IMR-90 (cell line): Measurements from ENCODE around the gene TOP3B. TPM values are rescaled to one million over a fixed set of nuclear protein-coding genes. Genes with fewer than 3 reads are reported as not detected.

Source experiments
- ATAC-seq: fragments of 200-7000 bp; cut with Tn5 transposase; 2 replicates; pipeline ENCODE4 v1.9.1; 2020; ENCODE audit warnings: low read depth, mild to moderate bottlenecking, moderate library complexity
- BruUV-seq: library from RNA; stranded (reverse); fragments of 400-500 nt; replicated peaks from 2 replicates; lab custom pipeline; 2021; lab: Mats Ljungman, UMichigan
- CTCF ChIA-PET: fragments of 300-600 bp; formaldehyde crosslinking; extraction: SDS; loops from one replicate; lab custom pipeline; 2021; ENCODE audit warnings: antibody characterized with exemption; lab: Yijun Ruan, JAX
- POLR2A ChIA-PET: fragments of 300-600 bp; sonication (Branson Sonifier 250); formaldehyde crosslinking; loops from one replicate; lab custom pipeline; 2022; ENCODE audit warnings: antibody characterized with exemption; ENCODE audit not compliant: unreplicated experiment; lab: Charles Lee
- DNase-seq: peaks from one replicate; pipeline ENCODE4 v3.0.0; 2013
- H2AFZ ChIP-seq: replicated peaks from 2 replicates; pipeline ENCODE3; 2013; ENCODE audit warnings: low read length, mild to moderate bottlenecking; ENCODE audit not compliant: poor library complexity
- H2AK5ac ChIP-seq: 2 replicates; pipeline ENCODE4 v1.6.1; 2013; ENCODE audit warnings: low read depth, low read length, inconsistent platforms
- H2AK9ac ChIP-seq: replicated peaks from 2 replicates; pipeline ENCODE3; 2013; ENCODE audit warnings: mild to moderate bottlenecking, low read depth, low read length, moderate library complexity; ENCODE audit not compliant: poor library complexity
- H2BK120ac ChIP-seq: 2 replicates; pipeline ENCODE4 v1.6.1; 2013; ENCODE audit warnings: low read depth, low read length, inconsistent platforms
- H2BK15ac ChIP-seq: 3 replicates; pipeline ENCODE4 v1.6.1; 2013; ENCODE audit warnings: low read depth, low read length, inconsistent platforms
- H2BK20ac ChIP-seq: 2 replicates; pipeline ENCODE4 v1.6.1; 2013; ENCODE audit warnings: low read depth, mild to moderate bottlenecking, inconsistent platforms, low read length, moderate library complexity
- H2BK5ac ChIP-seq: 2 replicates; pipeline ENCODE4 v1.6.1; 2013; ENCODE audit warnings: mild to moderate bottlenecking, low read depth, low read length, inconsistent platforms; ENCODE audit not compliant: poor library complexity, severe bottlenecking
- H3K14ac ChIP-seq: replicated peaks from 2 replicates; pipeline ENCODE4 v1.6.1; 2013; ENCODE audit warnings: low read depth, low read length, inconsistent platforms
- H3K18ac ChIP-seq: 2 replicates; pipeline ENCODE4 v1.6.1; 2013; ENCODE audit warnings: low read depth, low read length, control low read depth
- H3K23ac ChIP-seq: 2 replicates; pipeline ENCODE4 v1.6.1; 2013; ENCODE audit warnings: low read depth, low read length, inconsistent platforms
- H3K27ac ChIP-seq: 2 replicates; pipeline ENCODE4 v1.5.1; 2013; ENCODE audit warnings: mild to moderate bottlenecking, control low read depth, low read length; ENCODE audit not compliant: insufficient read depth
- H3K27me3 ChIP-seq: 2 replicates; pipeline ENCODE4 v1.6.1; 2013; ENCODE audit warnings: low read length; ENCODE audit not compliant: control insufficient read depth, insufficient read depth
- H3K36me3 ChIP-seq: 2 replicates; pipeline ENCODE4 v1.6.1; 2013; ENCODE audit warnings: low read length, mixed read lengths; ENCODE audit not compliant: control insufficient read depth, insufficient read depth
- H3K4ac ChIP-seq: 2 replicates; pipeline ENCODE4 v1.6.1; 2013; ENCODE audit warnings: low read depth, low read length, inconsistent platforms
- H3K4me1 ChIP-seq: 2 replicates; pipeline ENCODE4 v1.6.1; 2013; ENCODE audit warnings: low read length, mixed read lengths; ENCODE audit not compliant: control insufficient read depth, insufficient read depth
- H3K4me2 ChIP-seq: 2 replicates; pipeline ENCODE4 v1.6.1; 2013; ENCODE audit warnings: low read depth, mild to moderate bottlenecking, control low read depth, low read length, moderate library complexity
- H3K4me3 ChIP-seq: 2 replicates; pipeline ENCODE4 v1.5.1; 2013; ENCODE audit warnings: low read depth, mild to moderate bottlenecking, control low read depth, low read length, moderate library complexity; ENCODE audit not compliant: insufficient read depth
- H3K56ac ChIP-seq: 2 replicates; pipeline ENCODE4 v1.6.1; 2013; ENCODE audit warnings: low read length, inconsistent platforms; ENCODE audit not compliant: insufficient read depth; ENCODE audit errors: extremely low read depth
- H3K79me1 ChIP-seq, 2 experiments: 2 replicates each; pipeline ENCODE4 v1.6.1; 2013; ENCODE audit warnings: low read length in 2 of 2, inconsistent platforms in 1 of 2, low read depth in 1 of 2
- H3K9ac ChIP-seq: 2 replicates; pipeline ENCODE4 v1.6.1; 2013; ENCODE audit warnings: low read depth, low read length, control low read depth
- H3K9me1 ChIP-seq: 2 replicates; pipeline ENCODE4 v1.6.1; 2013; ENCODE audit warnings: low read length, inconsistent platforms; ENCODE audit not compliant: insufficient read depth
- H3K9me3 ChIP-seq: 2 replicates; pipeline ENCODE4 v1.6.1; 2013; ENCODE audit warnings: low read length; ENCODE audit not compliant: control insufficient read depth, insufficient read depth
- H4K20me1 ChIP-seq: 2 replicates; pipeline ENCODE4 v1.6.1; 2013; ENCODE audit warnings: low read length, inconsistent platforms; ENCODE audit not compliant: insufficient read depth
- H4K5ac ChIP-seq: 2 replicates; pipeline ENCODE4 v1.6.1; 2013; ENCODE audit warnings: mild to moderate bottlenecking, low read depth, low read length, control low read depth
- H4K8ac ChIP-seq, 2 experiments: 2 replicates each; pipeline ENCODE4 v1.6.1; 2013; ENCODE audit warnings: low read depth in 2 of 2, low read length in 2 of 2, control low read depth in 1 of 2, inconsistent platforms in 1 of 2
- H4K91ac ChIP-seq: 2 replicates; pipeline ENCODE4 v1.6.1; 2013; ENCODE audit warnings: low read depth, low read length, inconsistent platforms; ENCODE audit not compliant: insufficient read depth
- BHLHE40 ChIP-seq: fragments of 150-350 bp; IDR thresholded peaks from 2 replicates; pipeline ENCODE4 v1.6.1; 2016; ENCODE audit warnings: mild to moderate bottlenecking, low read depth, low read length
- CEBPB ChIP-seq: IDR thresholded peaks from 2 replicates; pipeline ENCODE4 v1.6.1; 2012; ENCODE audit warnings: low read depth, low read length, improper control_type of control experiment
- FOS ChIP-seq: fragments of 150-350 bp; IDR thresholded peaks from 2 replicates; pipeline ENCODE4 v1.6.1; 2016; ENCODE audit warnings: low read depth, low read length
- MAZ ChIP-seq: IDR thresholded peaks from 2 replicates; pipeline ENCODE4 v1.6.1; 2012; ENCODE audit warnings: low read depth, mild to moderate bottlenecking, low read length, improper control_type of control experiment, moderate library complexity, borderline replicate concordance
- NFE2L2 ChIP-seq: fragments of 150-350 bp; IDR thresholded peaks from 2 replicates; pipeline ENCODE4 v1.6.1; 2016; ENCODE audit warnings: low read depth, mild to moderate bottlenecking, low read length
- POLR2A ChIP-seq: IDR thresholded peaks from 2 replicates; pipeline ENCODE4 v1.6.1; 2012; ENCODE audit warnings: mild to moderate bottlenecking, low read depth, low read length
- RAD21 ChIP-seq: IDR thresholded peaks from 2 replicates; pipeline ENCODE4 v1.6.1; 2012; ENCODE audit warnings: low read length, improper control_type of control experiment
- RCOR1 ChIP-seq: IDR thresholded peaks from 2 replicates; pipeline ENCODE4 v1.6.1; 2012; ENCODE audit warnings: mild to moderate bottlenecking, low read length, improper control_type of control experiment; ENCODE audit not compliant: insufficient replicate concordance
- RFX5 ChIP-seq: IDR thresholded peaks from 2 replicates; pipeline ENCODE4 v1.8.0; 2012; ENCODE audit warnings: low read depth, mild to moderate bottlenecking, low read length, moderate library complexity
- SMC3 ChIP-seq: fragments of 150-350 bp; IDR thresholded peaks from 2 replicates; pipeline ENCODE4 v1.6.1; 2016; ENCODE audit warnings: low read depth, mild to moderate bottlenecking, antibody characterized with exemption, low read length, moderate library complexity
- WGBS, 2 experiments: methylation state at CpG; one replicate each; pipeline versions ENCODE4 v1.1.5 to v1.1.7; 2013; ENCODE audit warnings: missing lambda C conversion rate in 2 of 2; ENCODE audit not compliant: insufficient read length in 1 of 2; ENCODE audit errors: extremely low coverage in 2 of 2; 5-methylcytosine and 5-hydroxymethylcytosine counted together
- dilution Hi-C: fragments of 300-500 bp; cut with HindIII; formaldehyde crosslinking; loops from one replicate; pipeline ENCODE4 v1.14.3; 2018; ENCODE audit warnings: low sequenced_read_pairs; ENCODE audit not compliant: unreplicated experiment
- in situ Hi-C: fragments of 300-500 bp; cut with MboI; formaldehyde crosslinking; loops from 3 replicates; pipeline ENCODE4 v1.14.3; 2019; ENCODE audit warnings: low sequenced_read_pairs, inconsistent platforms, mixed read lengths
- intact Hi-C: fragments of 100-400 bp; cut with micrococcal nuclease; formaldehyde crosslinking; loops from 2 replicates; pipeline ENCODE4 v1.10.0; 2022
- polyA plus RNA-seq, 3 experiments: library from polyadenylated mRNA; depleted of rRNA; stranded (reverse); fragments of >200 nt; gene quantifications; 2 replicates each; pipeline ENCODE4 v1.2.3, GENCODE V29; 2012; ENCODE audit warnings: low replicate concordance in 1 of 3
- total RNA-seq: library from RNA; depleted of rRNA; stranded (reverse); fragments of >200 nt; gene quantifications from 2 replicates; pipeline ENCODE4 v1.2.3, GENCODE V29; 2012
- TF ChIP-seq, protein P1 (sequence below): conservative IDR thresholded peaks from 2 replicates; pipeline ENCODE4 v1.5.1; 2012; ENCODE audit warnings: mild to moderate bottlenecking, low read depth, low read length, improper control_type of control experiment

Gene TOP3B
- total and polyA plus RNA-seq, 2 of the 4 experiments (the other 2 are of a cell fraction) = 23.0 to 23.5 TPM

DNA sequence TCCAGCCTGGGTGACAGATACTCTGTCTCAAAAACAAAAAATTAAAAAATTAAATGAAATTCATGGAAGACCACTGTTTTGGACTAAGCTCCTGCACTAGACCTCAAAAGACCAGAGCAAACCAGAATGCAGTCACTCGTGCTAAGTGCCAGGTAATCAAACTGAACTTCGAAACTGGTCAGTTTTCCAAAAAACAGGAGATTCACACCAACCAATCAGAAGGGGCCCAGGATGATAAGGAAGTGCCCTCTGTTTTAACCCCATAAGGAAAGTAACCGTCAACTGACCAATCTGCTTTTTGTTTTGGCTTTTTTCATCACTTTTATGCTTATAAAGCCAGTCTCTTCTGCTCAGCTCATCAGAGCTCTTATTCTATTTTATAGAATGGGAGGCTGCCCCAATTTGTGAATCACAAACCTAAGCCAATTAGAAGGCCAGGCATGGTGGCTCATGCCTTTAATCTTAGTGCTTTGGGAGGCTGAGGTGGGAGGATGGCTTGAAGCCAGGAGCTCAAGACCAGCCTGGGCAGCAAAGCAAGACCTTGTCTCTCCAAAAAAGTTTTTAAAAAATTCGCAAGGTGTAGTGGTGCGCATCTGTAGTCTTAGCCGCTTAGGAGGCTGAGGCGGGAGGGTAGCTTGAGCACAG lies 10.1 kb upstream of the TOP3B start:
- no peak for TF ChIP-seq MAZ
- no peak for TF ChIP-seq CEBPB
- TF ChIP-seq SMC3 = no peak
- no peak for TF ChIP-seq RCOR1
- TF ChIP-seq FOS = no peak
- no peak for TF ChIP-seq BHLHE40
- no peak for TF ChIP-seq RAD21
- TF ChIP-seq POLR2A = no peak
- TF ChIP-seq, protein P1, sequence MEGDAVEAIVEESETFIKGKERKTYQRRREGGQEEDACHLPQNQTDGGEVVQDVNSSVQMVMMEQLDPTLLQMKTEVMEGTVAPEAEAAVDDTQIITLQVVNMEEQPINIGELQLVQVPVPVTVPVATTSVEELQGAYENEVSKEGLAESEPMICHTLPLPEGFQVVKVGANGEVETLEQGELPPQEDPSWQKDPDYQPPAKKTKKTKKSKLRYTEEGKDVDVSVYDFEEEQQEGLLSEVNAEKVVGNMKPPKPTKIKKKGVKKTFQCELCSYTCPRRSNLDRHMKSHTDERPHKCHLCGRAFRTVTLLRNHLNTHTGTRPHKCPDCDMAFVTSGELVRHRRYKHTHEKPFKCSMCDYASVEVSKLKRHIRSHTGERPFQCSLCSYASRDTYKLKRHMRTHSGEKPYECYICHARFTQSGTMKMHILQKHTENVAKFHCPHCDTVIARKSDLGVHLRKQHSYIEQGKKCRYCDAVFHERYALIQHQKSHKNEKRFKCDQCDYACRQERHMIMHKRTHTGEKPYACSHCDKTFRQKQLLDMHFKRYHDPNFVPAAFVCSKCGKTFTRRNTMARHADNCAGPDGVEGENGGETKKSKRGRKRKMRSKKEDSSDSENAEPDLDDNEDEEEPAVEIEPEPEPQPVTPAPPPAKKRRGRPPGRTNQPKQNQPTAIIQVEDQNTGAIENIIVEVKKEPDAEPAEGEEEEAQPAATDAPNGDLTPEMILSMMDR = no peak
- no peak for TF ChIP-seq NFE2L2
- no peak for TF ChIP-seq RFX5
- Histone ChIP-seq H4K20me1 (no peaks in the 10 kb centered on the region), H2BK5ac (no peak overlapping the region), H2BK120ac (no peak overlapping the region), H3K4me2 (no peak overlapping the region), H3K4me3 (no peak overlapping the region), H3K14ac (no peak overlapping the region), H3K27me3 (peaks cover 71% of the 10 kb centered on the region), H2BK15ac (no peak overlapping the region), H3K18ac (no peak overlapping the region), H3K36me3 (no peaks in the 10 kb centered on the region), H3K9me3 (no peaks in the 10 kb centered on the region), H3K79me1 (no peaks in the 10 kb centered on the region), H2BK20ac (no peak overlapping the region), H4K8ac (no peak overlapping the region), H3K4me1 (no peaks in the 10 kb centered on the region), H3K9me1 (0 out of 2 replicates have a peak, but pooled peaks cover 2% of the 10 kb centered on the region), H2AK9ac (no peak overlapping the region), H4K91ac (no peak overlapping the region), H3K23ac (no peak overlapping the region), H2AK5ac (no peak overlapping the region), H3K27ac (no peak overlapping the region), H3K56ac (no peak overlapping the region), H3K9ac (no peak overlapping the region), H4K5ac (no peak overlapping the region), H2AFZ (no peak overlapping the region), H3K4ac (no peak overlapping the region)
- 73% methylated on average over 6 of the region's 7 CpGs; no CpG with 5 or more reads in 1 of the 2 experiments for WGBS, 2 experiments
- no peak for ATAC-seq
- BruUV-seq = no TSS peak
- dilution Hi-C loops (no loop called here), intact Hi-C loops (no loop called here), in situ Hi-C loops (no loop called here)
- no peak for DNase-seq
- CTCF ChIA-PET = no interaction called here
- POLR2A ChIA-PET = no interaction called here
